ENCODE data around the gene POU2AF1.

DNA sequence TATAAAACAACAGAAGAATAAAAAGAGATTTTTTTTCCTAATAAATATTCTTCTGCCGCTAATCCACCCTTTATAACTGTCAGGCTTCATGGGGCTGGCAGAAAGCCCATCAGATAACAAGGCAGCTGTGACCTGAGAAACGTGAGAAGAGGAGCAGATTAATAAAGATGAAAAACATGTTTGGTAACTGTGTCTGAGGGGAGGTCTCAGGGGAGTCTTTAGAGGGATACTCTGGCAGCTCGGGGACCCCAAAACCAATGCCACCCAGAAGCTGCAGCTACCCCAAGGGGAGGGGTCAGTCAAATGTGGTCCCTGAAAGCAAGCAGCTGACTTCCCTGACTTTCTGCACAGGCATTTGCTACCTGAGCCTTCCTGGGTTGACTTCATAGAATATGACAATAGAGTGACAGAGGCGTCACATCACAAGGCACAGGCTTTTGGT, 48.4 kb upstream of the POU2AF1 start:
- TF ChIP-seq, protein P1, sequence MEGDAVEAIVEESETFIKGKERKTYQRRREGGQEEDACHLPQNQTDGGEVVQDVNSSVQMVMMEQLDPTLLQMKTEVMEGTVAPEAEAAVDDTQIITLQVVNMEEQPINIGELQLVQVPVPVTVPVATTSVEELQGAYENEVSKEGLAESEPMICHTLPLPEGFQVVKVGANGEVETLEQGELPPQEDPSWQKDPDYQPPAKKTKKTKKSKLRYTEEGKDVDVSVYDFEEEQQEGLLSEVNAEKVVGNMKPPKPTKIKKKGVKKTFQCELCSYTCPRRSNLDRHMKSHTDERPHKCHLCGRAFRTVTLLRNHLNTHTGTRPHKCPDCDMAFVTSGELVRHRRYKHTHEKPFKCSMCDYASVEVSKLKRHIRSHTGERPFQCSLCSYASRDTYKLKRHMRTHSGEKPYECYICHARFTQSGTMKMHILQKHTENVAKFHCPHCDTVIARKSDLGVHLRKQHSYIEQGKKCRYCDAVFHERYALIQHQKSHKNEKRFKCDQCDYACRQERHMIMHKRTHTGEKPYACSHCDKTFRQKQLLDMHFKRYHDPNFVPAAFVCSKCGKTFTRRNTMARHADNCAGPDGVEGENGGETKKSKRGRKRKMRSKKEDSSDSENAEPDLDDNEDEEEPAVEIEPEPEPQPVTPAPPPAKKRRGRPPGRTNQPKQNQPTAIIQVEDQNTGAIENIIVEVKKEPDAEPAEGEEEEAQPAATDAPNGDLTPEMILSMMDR (IDR thresholded peaks at IDR 0.05; ENCODE audit: poor library complexity, severe bottlenecking), result no peak
- TF ChIP-seq RAD21 (conservative IDR thresholded peaks at IDR 0.05) (no peak), EP300 (conservative IDR thresholded peaks at IDR 0.05; ENCODE audit: poor library complexity, severe bottlenecking) (no peak), TAF1 (IDR thresholded peaks at IDR 0.05; ENCODE audit: low read depth) (no peak), SMC3 (conservative IDR thresholded peaks at IDR 0.05; ENCODE audit: poor library complexity) (no peak), POLR2AphosphoS5 (IDR thresholded peaks at IDR 0.05) (no peak), EZH2 (IDR thresholded peaks at IDR 0.05; ENCODE audit: borderline replicate concordance, insufficient read depth, low read length, poor library complexity, severe bottlenecking) (no peak), MXI1 (conservative IDR thresholded peaks at IDR 0.05; ENCODE audit: poor library complexity, severe bottlenecking) (no peak)
- TF ChIP-seq, protein P2, sequence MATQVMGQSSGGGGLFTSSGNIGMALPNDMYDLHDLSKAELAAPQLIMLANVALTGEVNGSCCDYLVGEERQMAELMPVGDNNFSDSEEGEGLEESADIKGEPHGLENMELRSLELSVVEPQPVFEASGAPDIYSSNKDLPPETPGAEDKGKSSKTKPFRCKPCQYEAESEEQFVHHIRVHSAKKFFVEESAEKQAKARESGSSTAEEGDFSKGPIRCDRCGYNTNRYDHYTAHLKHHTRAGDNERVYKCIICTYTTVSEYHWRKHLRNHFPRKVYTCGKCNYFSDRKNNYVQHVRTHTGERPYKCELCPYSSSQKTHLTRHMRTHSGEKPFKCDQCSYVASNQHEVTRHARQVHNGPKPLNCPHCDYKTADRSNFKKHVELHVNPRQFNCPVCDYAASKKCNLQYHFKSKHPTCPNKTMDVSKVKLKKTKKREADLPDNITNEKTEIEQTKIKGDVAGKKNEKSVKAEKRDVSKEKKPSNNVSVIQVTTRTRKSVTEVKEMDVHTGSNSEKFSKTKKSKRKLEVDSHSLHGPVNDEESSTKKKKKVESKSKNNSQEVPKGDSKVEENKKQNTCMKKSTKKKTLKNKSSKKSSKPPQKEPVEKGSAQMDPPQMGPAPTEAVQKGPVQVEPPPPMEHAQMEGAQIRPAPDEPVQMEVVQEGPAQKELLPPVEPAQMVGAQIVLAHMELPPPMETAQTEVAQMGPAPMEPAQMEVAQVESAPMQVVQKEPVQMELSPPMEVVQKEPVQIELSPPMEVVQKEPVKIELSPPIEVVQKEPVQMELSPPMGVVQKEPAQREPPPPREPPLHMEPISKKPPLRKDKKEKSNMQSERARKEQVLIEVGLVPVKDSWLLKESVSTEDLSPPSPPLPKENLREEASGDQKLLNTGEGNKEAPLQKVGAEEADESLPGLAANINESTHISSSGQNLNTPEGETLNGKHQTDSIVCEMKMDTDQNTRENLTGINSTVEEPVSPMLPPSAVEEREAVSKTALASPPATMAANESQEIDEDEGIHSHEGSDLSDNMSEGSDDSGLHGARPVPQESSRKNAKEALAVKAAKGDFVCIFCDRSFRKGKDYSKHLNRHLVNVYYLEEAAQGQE (IDR thresholded peaks at IDR 0.05; ENCODE audit: borderline replicate concordance), result no peak
